ENCODE measurements around the gene ATP1A2. TPM values are rescaled to one million over a fixed set of nuclear protein-coding genes. Genes with fewer than 3 reads are reported as not detected.

The ATP1A2 gene
- total and polyA plus RNA-seq, 8 donors = 0.31 to 104 (median 10.9) TPM

DNA sequence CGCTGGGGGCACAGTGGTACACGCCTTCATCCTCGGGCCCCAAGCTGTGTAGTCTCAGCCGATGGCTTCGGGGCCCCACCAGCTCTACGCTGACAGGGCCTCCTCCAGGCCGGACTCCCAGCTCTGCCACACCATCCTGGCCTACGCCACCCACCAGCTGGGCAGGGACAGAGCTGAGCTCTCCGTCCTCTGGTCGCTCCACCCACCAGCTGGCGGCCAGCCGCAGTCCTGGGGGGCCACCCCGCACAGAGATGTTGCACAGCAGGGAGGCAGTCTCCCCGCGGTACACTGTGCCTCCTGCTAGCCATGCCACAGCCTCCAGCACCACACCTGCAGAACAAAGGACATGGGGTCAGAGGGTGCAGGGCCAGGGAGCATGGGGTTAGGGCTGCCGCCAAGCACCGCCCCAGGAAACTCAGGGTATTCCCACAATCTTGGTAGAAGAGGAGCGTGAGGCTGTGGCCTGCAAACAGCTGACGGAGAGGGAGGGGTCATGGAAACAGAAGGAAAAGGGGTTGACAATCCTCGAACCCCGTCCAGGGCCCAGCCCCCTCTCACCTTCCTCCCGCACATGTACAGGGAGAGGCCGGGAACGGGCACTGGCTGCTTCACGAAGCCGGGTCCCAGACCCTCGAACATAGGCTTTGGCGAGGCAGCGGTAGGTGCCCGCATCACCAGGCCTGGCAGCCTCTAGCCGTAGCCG is 23.0 kb upstream of the ATP1A2 start:
- no peaks in the 10 kb centered on the region for H3K9me3 ChIP-seq
- no peaks in the 10 kb centered on the region for H3K27me3 ChIP-seq
- TF ChIP-seq EP300 (IDR thresholded peaks at IDR 0.05) = no peak
- TF ChIP-seq, protein P1, sequence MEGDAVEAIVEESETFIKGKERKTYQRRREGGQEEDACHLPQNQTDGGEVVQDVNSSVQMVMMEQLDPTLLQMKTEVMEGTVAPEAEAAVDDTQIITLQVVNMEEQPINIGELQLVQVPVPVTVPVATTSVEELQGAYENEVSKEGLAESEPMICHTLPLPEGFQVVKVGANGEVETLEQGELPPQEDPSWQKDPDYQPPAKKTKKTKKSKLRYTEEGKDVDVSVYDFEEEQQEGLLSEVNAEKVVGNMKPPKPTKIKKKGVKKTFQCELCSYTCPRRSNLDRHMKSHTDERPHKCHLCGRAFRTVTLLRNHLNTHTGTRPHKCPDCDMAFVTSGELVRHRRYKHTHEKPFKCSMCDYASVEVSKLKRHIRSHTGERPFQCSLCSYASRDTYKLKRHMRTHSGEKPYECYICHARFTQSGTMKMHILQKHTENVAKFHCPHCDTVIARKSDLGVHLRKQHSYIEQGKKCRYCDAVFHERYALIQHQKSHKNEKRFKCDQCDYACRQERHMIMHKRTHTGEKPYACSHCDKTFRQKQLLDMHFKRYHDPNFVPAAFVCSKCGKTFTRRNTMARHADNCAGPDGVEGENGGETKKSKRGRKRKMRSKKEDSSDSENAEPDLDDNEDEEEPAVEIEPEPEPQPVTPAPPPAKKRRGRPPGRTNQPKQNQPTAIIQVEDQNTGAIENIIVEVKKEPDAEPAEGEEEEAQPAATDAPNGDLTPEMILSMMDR (IDR thresholded peaks at IDR 0.05) = no peak
- H3K4me3 ChIP-seq = no peak overlapping the region
- intact Hi-C loops (cut with DNase I; ENCODE audit: low total_unique reads) = no loop called here
- WGBS, 5 donors = 90 to 93% (median 93%) methylated on average over 23 to 32 of the region's 32 CpGs
- H3K36me3 ChIP-seq = peaks cover 18 to 78% (median 76%) of the 10 kb centered on the region in 4 donors
- no peak overlapping the region for H3K27ac ChIP-seq
- H3K4me1 ChIP-seq = peaks cover 16 to 39% (median 26%) of the 10 kb centered on the region in 4 donors
- DNase-seq = no peak

DNA sequence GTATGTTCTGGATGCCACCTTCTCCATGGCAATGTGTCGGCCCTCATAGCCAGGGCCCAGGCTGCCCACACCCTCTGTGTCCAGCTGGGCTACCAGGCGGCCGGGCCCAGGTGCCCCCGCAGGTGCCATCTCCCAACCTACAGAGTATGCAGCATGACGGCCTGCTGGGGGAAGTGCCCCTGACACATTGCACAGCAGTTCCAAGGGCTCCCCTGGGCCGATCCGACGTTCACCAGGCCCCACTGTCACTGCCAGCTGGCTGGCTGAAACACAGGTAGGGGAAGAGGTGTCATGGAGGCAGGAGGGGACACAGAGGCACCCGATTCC is 22.5 kb upstream of the ATP1A2 start:
- intact Hi-C loops (cut with DNase I; ENCODE audit: low total_unique reads) = no loop called here
- TF ChIP-seq, protein P1 (IDR thresholded peaks at IDR 0.05) = no peak
- no peak for TF ChIP-seq POLR2AphosphoS5 (IDR thresholded peaks at IDR 0.05)
- no peak for TF ChIP-seq EP300 (IDR thresholded peaks at IDR 0.05)
- no peak for TF ChIP-seq POLR2A (IDR thresholded peaks at IDR 0.05)
- no peaks in the 10 kb centered on the region for H3K9me3 ChIP-seq

DNA sequence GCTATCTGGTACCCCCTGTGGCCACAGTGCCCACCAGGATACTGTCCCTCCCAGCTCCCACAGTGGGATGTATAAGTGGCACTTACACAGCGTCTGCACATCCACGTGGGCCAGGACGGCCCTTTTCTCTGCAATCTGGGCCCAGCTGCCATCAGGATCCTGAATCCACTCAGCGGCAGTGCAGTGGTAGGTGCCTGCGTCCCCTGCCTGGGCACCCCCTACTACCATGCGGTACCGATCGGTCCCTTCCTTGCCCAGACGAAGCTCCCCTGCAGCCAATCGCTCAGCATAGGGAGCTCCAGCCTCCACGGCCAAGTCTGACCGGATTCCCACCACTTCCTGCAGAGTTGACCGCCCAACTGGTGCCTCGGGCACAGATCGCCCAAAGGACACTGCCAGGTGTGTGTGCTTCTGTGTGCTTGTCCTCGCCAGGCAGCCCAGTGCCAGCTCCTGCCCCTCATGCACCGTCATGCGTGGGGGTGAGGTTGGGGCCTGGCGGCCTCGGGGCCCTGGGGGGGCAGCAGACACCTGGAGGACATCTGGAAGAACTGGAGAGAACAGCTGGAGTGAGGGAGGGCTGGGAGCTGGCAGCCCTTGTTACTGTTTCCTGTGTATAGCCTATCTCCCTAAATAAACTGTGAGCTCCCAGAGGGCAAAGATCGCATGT is 21.8 kb upstream of the ATP1A2 start:
- TF ChIP-seq EP300 (IDR thresholded peaks at IDR 0.05) (no peak), POLR2A (IDR thresholded peaks at IDR 0.05) (no peak), POLR2AphosphoS5 (IDR thresholded peaks at IDR 0.05) (no peak)
- TF ChIP-seq, protein P1 (IDR thresholded peaks at IDR 0.05) = no peak
- Histone ChIP-seq H3K27ac (no peak overlapping the region), H3K36me3 (peaks cover 18 to 66% (median 65%) of the 10 kb centered on the region in 4 donors), H3K4me3 (no peak overlapping the region), H3K4me1 (peaks cover 18 to 45% (median 33%) of the 10 kb centered on the region in 4 donors), H3K9me3 (no peaks in the 10 kb centered on the region), H3K27me3 (no peaks in the 10 kb centered on the region)
- DNase-seq = no peak
- 67 to 86% (median 83%) methylated on average over 8 to 21 of the region's 21 CpGs for WGBS, 5 donors
- intact Hi-C loops (cut with DNase I; ENCODE audit: low total_unique reads) = no loop called here

More for the DNA sequence above, 22.5 kb upstream of the ATP1A2 start:
- DNase-seq = no peak
- H3K4me3 ChIP-seq = no peak overlapping the region
- 82 to 90% (median 84%) methylated on average over 9 of the region's 9 CpGs for WGBS, 5 donors
- H3K4me1 ChIP-seq = peaks cover 18 to 44% (median 31%) of the 10 kb centered on the region in 4 donors
- H3K27ac ChIP-seq = no peak overlapping the region
- H3K27me3 ChIP-seq = no peaks in the 10 kb centered on the region
- H3K36me3 ChIP-seq = peaks cover 18 to 73% (median 71%) of the 10 kb centered on the region in 4 donors

DNA sequence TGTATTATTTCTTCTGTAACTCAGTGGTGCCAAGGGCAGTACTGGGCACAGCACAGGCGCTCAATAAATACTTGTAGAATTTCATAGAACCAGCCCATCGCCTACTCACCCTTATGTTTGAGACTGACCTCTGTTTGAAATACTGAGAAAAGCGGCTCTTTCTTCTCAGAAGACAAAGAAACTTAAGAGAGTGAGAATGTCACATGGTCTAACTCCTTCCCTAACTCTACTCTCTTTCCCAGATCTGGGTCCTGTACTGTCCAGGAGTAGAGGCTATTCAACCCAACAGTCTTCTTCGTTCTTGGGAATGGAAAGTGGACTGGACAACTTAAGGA is 21.3 kb upstream of the ATP1A2 start:
- H3K4me1 ChIP-seq = peaks cover 18 to 49% (median 36%) of the 10 kb centered on the region in 4 donors
- H3K27ac ChIP-seq = no peak overlapping the region
- H3K27me3 ChIP-seq = no peaks in the 10 kb centered on the region
- intact Hi-C loops (cut with DNase I; ENCODE audit: low total_unique reads) = no loop called here
- no peak overlapping the region for H3K4me3 ChIP-seq
- TF ChIP-seq EP300 (IDR thresholded peaks at IDR 0.05) (no peak), POLR2A (IDR thresholded peaks at IDR 0.05) (no peak), POLR2AphosphoS5 (IDR thresholded peaks at IDR 0.05) (no peak)
- TF ChIP-seq, protein P1 (IDR thresholded peaks at IDR 0.05) = no peak
- 62 to 72% (median 65%) methylated on average over 4 of the region's 4 CpGs for whole genome bisulfite sequencing, 5 donors
- no peak for DNase-seq
- H3K9me3 ChIP-seq = no peaks in the 10 kb centered on the region
- H3K36me3 ChIP-seq = peaks cover 18 to 61% (median 60%) of the 10 kb centered on the region in 4 donors
